Activated CD4-positive, CD25-positive, alpha-beta regulatory T cell treated with anti-CD3 and anti-CD28 coated beads, Interleukin-2, amount 50 U/mL, for 16 hours (primary cell): ENCODE data around the gene TEK.

Source experiments
- DNase-seq: peaks from one replicate; pipeline ENCODE4 v3.0.0-alpha.2; 2020; ENCODE audit warnings: low read depth, low spot score

The TEK gene

DNA sequence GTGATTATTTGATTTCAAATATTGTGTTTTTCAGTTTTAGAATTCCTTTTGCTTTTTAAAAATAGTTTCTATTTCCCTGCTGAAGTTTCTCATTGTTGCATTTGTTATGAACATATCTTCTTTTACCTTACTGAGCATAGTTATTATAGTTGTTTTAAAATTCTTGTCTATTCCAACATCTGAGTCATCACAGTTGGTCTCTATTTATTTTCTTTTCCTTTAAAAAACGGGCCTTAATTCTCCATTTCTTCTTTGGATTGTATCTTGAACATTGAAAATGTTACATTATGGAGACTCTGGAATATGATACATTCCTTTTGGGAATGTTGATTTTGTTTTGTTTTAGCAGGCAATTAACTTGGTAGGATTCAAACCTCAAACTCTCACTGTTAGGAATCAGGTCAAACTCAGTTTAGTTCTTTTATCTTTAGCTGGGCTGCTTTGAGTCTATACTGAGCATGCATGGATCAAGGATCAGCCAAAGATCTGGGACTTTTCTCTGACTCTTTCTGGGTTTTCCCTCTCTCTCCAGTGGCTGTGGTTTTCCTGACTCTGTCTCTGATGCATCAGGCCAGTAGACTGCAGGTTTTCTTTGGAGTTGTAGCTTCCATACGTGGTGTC is 70.3 kb downstream of the TEK start:
- no peak for DNase-seq

- no peak for DNase-seq
These were observed 72.4 kb downstream of the TEK start for GRCh38 chr9:27181381-27181780.

DNA sequence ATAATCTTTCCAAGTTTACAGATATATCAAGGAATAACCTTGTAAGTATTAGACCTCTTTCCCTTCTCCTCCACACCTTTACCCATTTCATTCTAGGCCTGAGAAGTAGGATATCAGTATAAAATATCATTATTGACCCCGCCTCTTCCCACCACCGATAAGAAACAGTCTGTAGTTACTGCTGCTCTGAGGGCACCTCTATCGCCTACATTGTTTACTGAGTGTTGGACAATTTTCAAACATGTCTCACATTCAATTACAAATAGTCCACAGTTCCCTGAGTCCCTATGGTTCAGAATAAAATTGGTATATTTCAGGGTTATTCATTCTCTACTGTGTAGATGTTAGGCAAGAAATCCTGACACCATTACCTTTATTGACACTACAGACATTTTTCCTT is 73.4 kb downstream of the TEK start:
- no peak for DNase-seq

DNA sequence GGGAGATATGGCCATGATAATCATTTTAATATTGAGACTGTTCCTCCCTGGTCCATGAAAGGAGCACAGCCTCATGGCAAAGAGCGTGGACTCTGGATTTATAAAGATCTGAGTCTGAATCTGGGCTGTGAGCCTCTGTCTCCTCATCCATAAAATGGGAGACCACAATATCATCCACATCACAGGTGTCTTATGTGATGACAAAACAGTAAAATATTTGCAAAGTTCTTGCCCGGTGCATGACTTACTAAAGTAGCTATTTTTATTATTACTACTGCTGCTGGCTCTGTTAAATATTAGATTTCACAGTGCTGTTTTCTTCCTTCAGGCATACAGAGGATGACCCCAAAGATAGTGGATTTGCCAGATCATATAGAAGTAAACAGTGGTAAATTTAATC is 74.1 kb downstream of the TEK start:
- no peak for DNase-seq

DNA sequence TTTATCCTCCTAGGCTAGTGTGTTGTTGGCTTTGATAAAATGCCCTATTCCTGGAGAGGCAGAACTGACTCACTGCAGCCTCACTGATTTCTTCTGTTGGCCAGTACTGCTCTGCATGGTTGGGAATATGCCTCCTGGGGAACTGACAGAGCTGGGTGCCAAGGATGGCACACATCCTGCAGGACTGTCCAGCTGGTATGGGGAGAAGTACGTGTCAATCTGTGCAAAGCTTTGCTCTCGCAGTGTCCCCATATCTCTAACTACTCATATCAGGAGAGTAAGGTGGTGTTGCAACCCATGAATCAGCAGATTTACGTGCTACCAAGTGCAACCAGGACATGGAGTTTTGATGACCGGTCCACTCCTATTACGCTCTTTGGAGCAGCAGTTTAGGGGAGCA is 74.7 kb downstream of the TEK start:
- DNase-seq: no peak

GRCh38 chr9:27184556-27185351 is 75.7 kb downstream of the TEK start:
- DNase-seq: no peak

GRCh38 chr9:27188426-27188825 is 79.4 kb downstream of the TEK start:
- DNase-seq: no peak

DNA sequence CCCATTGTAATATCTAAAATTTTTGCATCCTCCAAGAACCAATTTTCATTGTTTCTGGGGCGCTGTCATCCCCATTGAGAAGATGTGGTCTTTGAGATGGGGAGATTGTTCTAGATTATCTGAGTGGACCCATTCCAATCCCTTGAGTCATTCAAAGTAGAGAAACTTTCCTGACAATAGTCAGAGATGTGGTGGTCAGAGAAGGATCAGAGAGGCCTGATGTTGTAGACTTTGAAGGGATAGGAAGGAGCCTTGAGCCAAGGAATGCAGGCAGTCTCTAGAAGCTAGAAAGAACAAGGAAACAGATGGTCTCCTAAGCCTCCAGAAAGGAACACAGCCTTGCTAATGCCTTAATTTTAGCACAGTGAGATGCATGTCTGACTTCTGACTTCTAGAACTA is 80.4 kb downstream of the TEK start:
- no peak for DNase-seq

GRCh38 chr9:27192291-27192960 is 83.4 kb downstream of the TEK start:
- DNase-seq: no peak

GRCh38 chr9:27193886-27194285 is 84.9 kb downstream of the TEK start:
- DNase-seq: no peak

DNA sequence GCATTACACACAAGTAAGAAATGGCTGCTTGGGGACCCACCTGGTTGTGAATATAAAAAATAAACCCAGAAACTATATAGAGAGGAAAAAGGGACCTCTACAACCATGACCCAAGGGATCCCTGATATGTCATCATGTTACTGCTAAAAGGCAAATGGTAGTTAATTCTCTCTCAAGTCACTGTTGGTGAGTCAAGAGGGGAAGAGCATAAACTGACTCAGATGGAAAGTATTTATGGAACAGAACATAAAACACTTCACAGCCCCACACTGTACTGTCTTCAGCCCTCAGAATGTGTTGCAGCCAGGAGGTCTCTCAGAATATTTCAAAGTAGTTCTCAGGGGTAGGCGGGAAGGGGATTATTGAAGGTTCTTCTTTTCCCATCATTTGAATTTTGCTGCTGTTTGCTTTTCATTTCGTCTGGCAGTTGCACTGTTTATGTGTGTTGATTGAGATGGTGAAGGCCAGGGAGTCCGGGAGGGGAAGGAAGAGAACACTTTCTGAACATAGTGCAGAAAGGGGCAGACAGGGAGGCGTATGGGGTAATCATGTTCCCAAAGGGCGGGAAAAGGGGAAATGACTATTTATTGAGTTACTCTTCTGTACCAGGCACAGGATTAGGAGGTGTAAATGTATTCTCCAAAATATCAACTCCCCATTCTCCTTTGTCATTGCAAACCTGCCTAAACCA is 85.5 kb downstream of the TEK start:
- no peak for DNase-seq

DNA sequence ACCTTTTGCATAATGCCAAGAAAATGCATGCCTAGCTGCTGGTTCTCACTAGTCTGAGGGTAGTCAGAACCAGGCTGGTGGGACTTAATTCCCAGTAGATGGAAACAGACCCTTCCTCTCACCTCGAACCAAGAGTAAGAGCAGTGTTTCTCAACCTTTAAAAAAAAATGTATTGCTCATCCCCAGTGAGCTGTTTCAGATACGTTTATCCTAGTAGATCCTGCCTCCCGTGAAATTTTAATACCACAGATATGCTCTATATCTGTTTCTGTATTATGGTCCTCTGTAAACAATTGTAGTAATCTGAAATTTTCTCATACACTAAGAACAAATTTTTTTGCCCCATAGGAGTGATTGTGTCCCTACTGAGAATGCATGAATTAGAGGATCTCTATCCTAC is 86.2 kb downstream of the TEK start:
- no peak for DNase-seq

GRCh38 chr9:27196383-27196782 is 87.4 kb downstream of the TEK start:
- no peak for DNase-seq

- no peak for DNase-seq
These were observed 89.2 kb downstream of the TEK start for GRCh38 chr9:27198190-27198589.

GRCh38 chr9:27202056-27202455 is 93.0 kb downstream of the TEK start:
- no peak for DNase-seq

GRCh38 chr9:27203783-27204182 is 94.8 kb downstream of the TEK start:
- no peak for DNase-seq

- no peak for DNase-seq
These were observed 95.6 kb downstream of the TEK start for GRCh38 chr9:27204578-27204977.

- no peak for DNase-seq
These were observed 96.2 kb downstream of the TEK start for GRCh38 chr9:27205198-27205597.

DNA sequence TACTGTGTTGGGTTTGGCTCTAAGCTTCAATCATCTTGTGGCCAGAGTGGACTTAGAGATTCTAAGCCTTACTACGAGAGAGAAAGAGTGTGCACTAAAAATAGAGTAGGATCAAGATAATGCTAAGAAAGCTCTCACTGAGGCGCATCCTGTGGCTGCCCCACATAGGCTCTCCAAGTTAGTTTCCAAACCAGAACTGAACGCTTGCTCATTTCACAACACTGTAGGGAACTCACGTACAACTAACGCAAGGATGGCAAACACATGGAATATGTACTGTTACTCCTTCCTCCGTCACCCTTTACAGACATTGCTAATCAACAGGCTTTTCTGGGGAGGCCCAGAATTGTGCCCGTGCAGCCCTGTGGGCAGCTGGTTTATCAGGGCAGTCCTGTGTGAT is 97.0 kb downstream of the TEK start:
- DNase-seq: no peak

DNA sequence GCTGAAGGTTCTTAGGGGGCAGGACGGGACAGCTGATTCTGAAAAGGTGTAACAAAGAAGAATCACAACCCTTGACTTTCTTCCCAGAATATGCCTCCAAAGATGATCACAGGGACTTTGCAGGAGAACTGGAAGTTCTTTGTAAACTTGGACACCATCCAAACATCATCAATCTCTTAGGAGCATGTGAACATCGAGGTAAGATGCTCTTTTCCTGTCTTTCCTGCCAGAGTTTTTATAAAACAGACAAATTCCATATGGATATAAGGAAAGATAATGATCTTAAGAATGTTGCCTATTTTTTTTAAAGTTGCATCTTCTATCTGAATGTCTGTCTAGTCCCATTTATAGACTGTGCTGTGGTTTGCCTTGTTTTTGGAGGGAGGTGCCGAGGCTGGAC is 100.0 kb downstream of the TEK start:
- no peak for DNase-seq

- DNase-seq: no peak
These were observed 101.6 kb downstream of the TEK start for GRCh38 chr9:27210588-27210987.

DNA sequence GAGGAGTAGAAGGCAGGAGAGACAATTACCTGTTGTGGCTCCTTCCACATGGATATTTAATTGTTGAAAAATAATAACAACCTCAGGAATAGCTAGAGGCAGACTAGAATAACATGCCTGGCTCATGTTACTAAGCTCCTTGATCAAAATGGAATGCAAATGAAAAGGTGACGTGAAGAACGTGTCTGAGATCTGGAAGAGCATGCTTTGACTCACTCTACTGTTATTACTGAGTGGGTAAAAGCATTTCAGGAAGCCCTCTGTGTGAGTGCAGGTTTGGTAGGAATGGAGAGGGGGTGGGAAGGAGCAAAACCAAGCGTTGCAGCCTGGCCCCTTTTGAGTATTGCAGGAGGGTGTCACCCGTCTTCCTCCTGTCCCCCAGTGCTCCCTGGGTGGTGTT is 103.2 kb downstream of the TEK start:
- no peak for DNase-seq
